ENCODE results near the gene ANXA11.

GRCh38 chr10:80170026-80170425 lies 35.3 kb downstream of the ANXA11 start:
- TF ChIP-seq MAX (IDR thresholded peaks at IDR 0.05) (no peak), CEBPB (IDR thresholded peaks at IDR 0.05; ENCODE audit: low read depth, low read length) (no peak), CTCF (IDR thresholded peaks at IDR 0.05; ENCODE audit: control extremely low read depth in 1 of 3, insufficient read depth in 1 of 3, low read depth in 1 of 3, low read length in 3 of 3) (no peak), SRF (IDR thresholded peaks at IDR 0.05; ENCODE audit: low read depth, low read length) (no peak), POLR2A (IDR thresholded peaks at IDR 0.05; ENCODE audit: control extremely low read depth in 1 of 2, low read depth in 2 of 2, low read length in 2 of 2) (no peak), JUN (IDR thresholded peaks at IDR 0.05; ENCODE audit: low read depth, low read length) (no peak), ATF2 (IDR thresholded peaks at IDR 0.05; ENCODE audit: low read length) (no peak), ATF3 (IDR thresholded peaks at IDR 0.05; ENCODE audit: insufficient read depth, low read depth, low read length) (no peak)
